PC-3 (cell line): ENCODE measurements around the gene KCNN4. TPM values are rescaled to one million over a fixed set of nuclear protein-coding genes. Genes with fewer than 3 reads are reported as not detected.

Source experiments
- ATAC-seq: fragments of 200-7000 bp; cut with Tn5 transposase; 2 replicates; pipeline ENCODE4 v1.9.1; 2020; ENCODE audit warnings: mild to moderate bottlenecking, moderate library complexity
- BruUV-seq: library from RNA; stranded (reverse); fragments of 400-500 nt; replicated peaks from 2 replicates; lab custom pipeline; 2021; lab: Mats Ljungman, UMichigan
- CTCF ChIA-PET: fragments of 300-600 bp; sonication (Branson Sonifier 250); formaldehyde crosslinking; loops from one replicate; lab custom pipeline; 2022; ENCODE audit warnings: antibody characterized with exemption; lab: Charles Lee
- POLR2A ChIA-PET: fragments of 300-600 bp; sonication (Branson Sonifier 250); formaldehyde crosslinking; loops from one replicate; lab custom pipeline; 2022; ENCODE audit warnings: antibody characterized with exemption; ENCODE audit not compliant: unreplicated experiment; lab: Charles Lee
- DNase-seq: peaks from one replicate; pipeline ENCODE4 v3.0.0-alpha.2; 2015
- H2AFZ ChIP-seq: fragments of 300-600 bp; sonication (generic); 2 replicates; pipeline ENCODE4 v1.6.0; 2016; ENCODE audit warnings: antibody characterized with exemption, low read length
- H3F3A ChIP-seq: fragments of 300-600 bp; sonication (generic); one replicate; pipeline ENCODE4 v1.6.0; 2017; ENCODE audit warnings: antibody characterized with exemption, low read length, control low read depth, mild to moderate bottlenecking; ENCODE audit not compliant: unreplicated experiment
- H3K27ac ChIP-seq: fragments of 300-600 bp; sonication (generic); 2 replicates; pipeline ENCODE4 v1.5.1; 2016; ENCODE audit warnings: mild to moderate bottlenecking, low read length
- H3K27me3 ChIP-seq: fragments of 300-600 bp; sonication (generic); 2 replicates; pipeline ENCODE4 v1.6.1; 2016; ENCODE audit warnings: low read length, mixed read lengths
- H3K36me3 ChIP-seq: fragments of 300-600 bp; sonication (generic); 2 replicates; pipeline ENCODE4 v1.6.1; 2016; ENCODE audit warnings: low read depth, mixed run types, low read length, mixed read lengths
- H3K4me1 ChIP-seq: fragments of 300-600 bp; sonication (generic); 2 replicates; pipeline ENCODE4 v1.5.1; 2016; ENCODE audit warnings: low read length; ENCODE audit not compliant: insufficient read depth
- H3K4me2 ChIP-seq: fragments of 300-600 bp; sonication (generic); 2 replicates; pipeline ENCODE4 v1.6.0; 2016; ENCODE audit warnings: low read length
- H3K4me3 ChIP-seq: fragments of 300-600 bp; sonication (generic); 2 replicates; pipeline ENCODE4 v1.5.1; 2016; ENCODE audit warnings: mild to moderate bottlenecking, low read length, mixed read lengths
- H3K79me2 ChIP-seq: fragments of 300-600 bp; sonication (generic); 2 replicates; pipeline ENCODE4 v1.6.1; 2017; ENCODE audit warnings: low read length, mixed read lengths
- H3K9ac ChIP-seq: fragments of 300-600 bp; sonication (generic); 2 replicates; pipeline ENCODE4 v1.6.0; 2016; ENCODE audit warnings: mild to moderate bottlenecking, low read length
- H3K9me2 ChIP-seq: fragments of 300-600 bp; sonication (generic); replicated peaks from 2 replicates; pipeline ENCODE4 v1.6.1; 2016; ENCODE audit warnings: mixed run types, low read length, mixed read lengths
- H3K9me3 ChIP-seq: fragments of 300-600 bp; sonication (generic); 2 replicates; pipeline ENCODE4 v1.6.1; 2016; ENCODE audit warnings: low read length, mixed read lengths
- H4K20me1 ChIP-seq: fragments of 300-600 bp; sonication (generic); 2 replicates; pipeline ENCODE4 v1.6.1; 2016; ENCODE audit warnings: low read length, mixed read lengths
- EZH2 ChIP-seq: fragments of 300-600 bp; sonication (generic); IDR thresholded peaks from one replicate; pipeline ENCODE4 v1.6.1; 2017; ENCODE audit warnings: antibody characterized with exemption, mild to moderate bottlenecking, low read length; ENCODE audit not compliant: unreplicated experiment
- EZH2phosphoT487 ChIP-seq: fragments of 300-600 bp; sonication (generic); IDR thresholded peaks from 2 replicates; pipeline ENCODE4 v1.6.1; 2018; ENCODE audit warnings: mild to moderate bottlenecking, antibody characterized with exemption, low read length, borderline replicate concordance
- intact Hi-C: fragments of 100-400 bp; cut with micrococcal nuclease; formaldehyde crosslinking; loops from 2 replicates; pipeline ENCODE4 v1.9.0; 2023
- total RNA-seq: library from RNA; depleted of rRNA; stranded (reverse); fragments of >200 nt; gene quantifications from 2 replicates; pipeline ENCODE4 v1.2.3, GENCODE V29; 2014
- TF ChIP-seq, protein P1 (sequence below): fragments of 300-600 bp; sonication (generic); conservative IDR thresholded peaks from 2 replicates; pipeline ENCODE4 v1.5.1; 2017; ENCODE audit warnings: antibody characterized with exemption, low read depth, mild to moderate bottlenecking, low read length

The KCNN4 gene
- total RNA-seq, 1 experiment from 2014 or later: 45.7 TPM

DNA sequence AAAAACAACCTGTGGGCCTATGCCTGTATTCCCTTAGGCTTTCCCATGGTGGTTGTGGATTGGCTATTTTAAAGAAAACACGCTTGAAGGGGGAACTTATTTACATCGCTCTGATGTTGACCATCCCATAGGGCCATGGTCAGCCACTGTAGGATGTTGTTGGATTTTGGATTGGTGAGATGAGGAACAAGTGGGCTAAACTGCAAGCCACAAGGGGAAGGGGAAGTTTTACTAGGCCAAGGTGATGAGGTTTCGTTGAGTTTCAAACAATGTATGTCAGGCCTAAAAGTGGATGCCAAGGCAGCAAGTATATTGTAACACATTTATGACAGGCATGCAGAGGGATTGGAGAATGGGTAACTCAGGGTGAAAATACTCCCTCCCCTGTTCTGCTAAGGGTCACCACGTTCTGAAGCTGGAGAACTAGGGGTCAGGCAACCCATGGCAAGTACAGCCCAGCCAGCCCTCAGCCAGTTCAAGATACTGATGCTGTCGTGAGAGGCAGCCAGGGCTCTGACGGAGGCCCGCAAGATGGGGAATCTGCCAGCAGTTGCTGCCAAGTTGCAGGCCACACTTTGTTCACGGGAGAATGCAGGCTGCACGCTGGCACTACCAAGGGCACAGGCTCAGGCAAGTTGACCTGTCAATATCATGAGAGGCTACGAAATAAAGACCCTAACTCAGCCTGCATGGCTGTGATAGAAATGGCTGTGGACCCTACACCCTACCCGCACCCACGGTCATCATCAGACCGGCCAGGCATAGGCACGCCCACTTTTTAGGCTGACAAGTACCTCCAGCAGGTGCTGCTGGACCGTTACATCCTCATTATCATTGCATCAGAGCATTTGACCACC, 53.8 kb downstream of the KCNN4 start:
- ATAC-seq (no peak), DNase-seq (no peak)
- H3F3A ChIP-seq: no peaks in the 10 kb centered on the region
- no peak overlapping the region for H3K27ac ChIP-seq
- no peaks in the 10 kb centered on the region for H3K4me1 ChIP-seq
- no peaks in the 10 kb centered on the region for H3K79me2 ChIP-seq
- no peaks in the 10 kb centered on the region for H3K9me2 ChIP-seq
- H3K4me3 ChIP-seq: no peak overlapping the region
- H2AFZ ChIP-seq: no peak overlapping the region
- no TSS peak for BruUV-seq
- H3K9ac ChIP-seq: no peak overlapping the region
- TF ChIP-seq EZH2phosphoT487: no peak
- TF ChIP-seq, protein P1, sequence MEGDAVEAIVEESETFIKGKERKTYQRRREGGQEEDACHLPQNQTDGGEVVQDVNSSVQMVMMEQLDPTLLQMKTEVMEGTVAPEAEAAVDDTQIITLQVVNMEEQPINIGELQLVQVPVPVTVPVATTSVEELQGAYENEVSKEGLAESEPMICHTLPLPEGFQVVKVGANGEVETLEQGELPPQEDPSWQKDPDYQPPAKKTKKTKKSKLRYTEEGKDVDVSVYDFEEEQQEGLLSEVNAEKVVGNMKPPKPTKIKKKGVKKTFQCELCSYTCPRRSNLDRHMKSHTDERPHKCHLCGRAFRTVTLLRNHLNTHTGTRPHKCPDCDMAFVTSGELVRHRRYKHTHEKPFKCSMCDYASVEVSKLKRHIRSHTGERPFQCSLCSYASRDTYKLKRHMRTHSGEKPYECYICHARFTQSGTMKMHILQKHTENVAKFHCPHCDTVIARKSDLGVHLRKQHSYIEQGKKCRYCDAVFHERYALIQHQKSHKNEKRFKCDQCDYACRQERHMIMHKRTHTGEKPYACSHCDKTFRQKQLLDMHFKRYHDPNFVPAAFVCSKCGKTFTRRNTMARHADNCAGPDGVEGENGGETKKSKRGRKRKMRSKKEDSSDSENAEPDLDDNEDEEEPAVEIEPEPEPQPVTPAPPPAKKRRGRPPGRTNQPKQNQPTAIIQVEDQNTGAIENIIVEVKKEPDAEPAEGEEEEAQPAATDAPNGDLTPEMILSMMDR: no peak
- no peak for TF ChIP-seq EZH2
- H3K9me3 ChIP-seq: no peaks in the 10 kb centered on the region
- intact Hi-C loops: no loop called here
- H3K4me2 ChIP-seq: no peak overlapping the region
- POLR2A ChIA-PET: no interaction called here
- H3K36me3 ChIP-seq: peaks cover 9% of the 10 kb centered on the region; the same call in 1 of the 2 replicates
- H4K20me1 ChIP-seq: no peaks in the 10 kb centered on the region
- CTCF ChIA-PET: interaction anchor here (0.6 kb wide), 1 partner anchor 131 kb away, joined by 3 read pairs; the partner anchor contains the start of gene IRGQ
- H3K27me3 ChIP-seq: no peaks in the 10 kb centered on the region

DNA sequence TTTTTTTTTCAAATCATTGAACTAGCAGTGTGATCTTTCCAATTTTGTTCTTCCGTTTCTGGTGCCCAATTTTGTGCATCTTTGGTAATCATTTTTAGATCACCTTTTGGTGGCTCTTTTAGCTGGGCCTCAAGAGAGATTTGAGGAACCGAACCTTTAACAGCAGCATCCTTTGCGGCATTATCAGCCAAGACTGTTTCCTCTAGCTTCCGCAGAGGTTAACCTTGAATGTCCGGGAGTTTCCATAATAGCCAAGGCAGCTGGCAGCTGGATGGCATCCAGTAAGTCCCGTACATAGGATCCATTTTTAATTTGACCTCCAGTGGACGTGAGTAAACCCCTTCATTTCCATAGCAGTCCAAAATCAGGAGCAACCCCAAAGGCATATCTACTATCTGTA, 55.3 kb downstream of the KCNN4 start:
- Histone ChIP-seq H3K4me3 (no peak overlapping the region), H3K4me2 (no peak overlapping the region), H2AFZ (no peak overlapping the region), H3F3A (no peaks in the 10 kb centered on the region), H3K9me3 (no peaks in the 10 kb centered on the region), H3K79me2 (no peaks in the 10 kb centered on the region), H3K27me3 (no peaks in the 10 kb centered on the region), H3K36me3 (no peaks in the 10 kb centered on the region), H3K27ac (no peak overlapping the region), H4K20me1 (no peaks in the 10 kb centered on the region), H3K9me2 (no peaks in the 10 kb centered on the region), H3K9ac (no peak overlapping the region), H3K4me1 (no peaks in the 10 kb centered on the region)
- ChIA-PET POLR2A (no interaction called here), CTCF (no interaction called here)
- no peak for ATAC-seq
- intact Hi-C loops: no loop called here
- BruUV-seq: no TSS peak
- TF ChIP-seq EZH2 (no peak), EZH2phosphoT487 (no peak)
- TF ChIP-seq, protein P1: no peak
- DNase-seq: no peak

DNA sequence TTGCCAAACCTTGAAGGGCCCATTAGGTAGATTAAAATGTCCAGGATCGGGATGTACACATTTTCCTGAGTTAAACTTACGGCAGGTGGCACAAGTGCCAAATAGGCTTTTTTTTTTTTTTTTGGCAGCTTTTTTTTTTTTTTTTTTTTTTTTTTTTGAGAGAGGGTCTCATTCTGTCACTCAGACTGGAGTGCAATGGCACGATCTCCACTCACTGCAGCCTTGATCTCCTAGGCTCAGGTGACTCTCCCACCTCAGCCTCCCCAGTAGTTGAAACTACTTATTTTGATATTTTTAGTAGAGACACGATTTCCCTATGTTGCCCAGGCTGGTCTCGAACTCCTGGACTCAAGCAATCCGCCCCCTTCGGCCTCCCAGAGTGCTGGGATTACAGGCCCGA, 55.9 kb downstream of the KCNN4 start:
- intact Hi-C loops: no loop called here
- H3K4me2 ChIP-seq: no peak overlapping the region

More for the DNA sequence above, 55.9 kb downstream of the KCNN4 start:
- Histone ChIP-seq H3K4me3 (no peak overlapping the region), H3K9ac (no peak overlapping the region), H3F3A (no peaks in the 10 kb centered on the region), H3K4me1 (no peaks in the 10 kb centered on the region), H3K9me3 (no peaks in the 10 kb centered on the region), H3K9me2 (no peaks in the 10 kb centered on the region), H3K27ac (no peak overlapping the region), H3K27me3 (no peaks in the 10 kb centered on the region), H3K36me3 (no peaks in the 10 kb centered on the region), H4K20me1 (no peaks in the 10 kb centered on the region), H3K79me2 (no peaks in the 10 kb centered on the region), H2AFZ (no peak overlapping the region)
- CTCF ChIA-PET: interaction anchor here (1.2 kb wide), 1 partner anchor 57 kb away, joined by 5 read pairs; no protein-coding TSS in a partner anchor
- TF ChIP-seq EZH2 (no peak), EZH2phosphoT487 (no peak)
- TF ChIP-seq, protein P1: no peak
- POLR2A ChIA-PET: no interaction called here
- ATAC-seq (no peak), DNase-seq (no peak)
- BruUV-seq: no TSS peak
